SHP77 (cell line): ENCODE measurements around the gene ZNF467.

Experiments
- DNase-seq, 2 experiments: peaks; one replicate each; lab custom pipeline; 2025; lab: John Stamatoyannopoulos, UW

ZNF467 gene

GRCh38 chr7:149806726-149807125 is 33.3 kb upstream of the ZNF467 start:
- no peak for DNase-seq

- DNase-seq = no peak
These were observed 30.7 kb upstream of the ZNF467 start for GRCh38 chr7:149804106-149804505.

- no peak for DNase-seq
These were observed 30.2 kb upstream of the ZNF467 start for GRCh38 chr7:149803551-149804074.

- DNase-seq = no peak
These were observed 29.6 kb upstream of the ZNF467 start for GRCh38 chr7:149802966-149803365.

- no peak for DNase-seq
These were observed 28.4 kb upstream of the ZNF467 start for GRCh38 chr7:149801816-149802215.

GRCh38 chr7:149801002-149801566 is 27.7 kb upstream of the ZNF467 start:
- DNase-seq = no peak

- DNase-seq = no peak
These were observed 26.8 kb upstream of the ZNF467 start for GRCh38 chr7:149800169-149800555.

GRCh38 chr7:149799397-149800168 is 26.2 kb upstream of the ZNF467 start:
- peak in 1 of 2 experiments; percentile 17 for DNase-seq

- no peak for DNase-seq
These were observed 24.4 kb upstream of the ZNF467 start for GRCh38 chr7:149797771-149798170.

- no peak for DNase-seq
These were observed 23.0 kb upstream of the ZNF467 start for GRCh38 chr7:149796287-149796860.

- DNase-seq = no peak
These were observed 21.7 kb upstream of the ZNF467 start for GRCh38 chr7:149795126-149795525.

GRCh38 chr7:149794661-149795060 is 21.3 kb upstream of the ZNF467 start:
- no peak for DNase-seq

- DNase-seq = no peak
These were observed 19.9 kb upstream of the ZNF467 start for GRCh38 chr7:149793261-149793660.

- no peak for DNase-seq
These were observed 18.8 kb upstream of the ZNF467 start for GRCh38 chr7:149792220-149792595.

GRCh38 chr7:149791411-149792219 is 18.2 kb upstream of the ZNF467 start:
- DNase-seq = no peak

GRCh38 chr7:149790754-149791360 is 17.5 kb upstream of the ZNF467 start:
- DNase-seq = no peak

GRCh38 chr7:149790146-149790548 is 16.8 kb upstream of the ZNF467 start:
- DNase-seq = no peak

- no peak for DNase-seq
These were observed 15.7 kb upstream of the ZNF467 start for GRCh38 chr7:149789101-149789500.

GRCh38 chr7:149788300-149788851 is 15.0 kb upstream of the ZNF467 start:
- no peak for DNase-seq

GRCh38 chr7:149787428-149788299 is 14.3 kb upstream of the ZNF467 start:
- DNase-seq = peak in 1 of 2 experiments; percentile 53

- DNase-seq = no peak
These were observed 12.6 kb upstream of the ZNF467 start for GRCh38 chr7:149785983-149786382.
